22Rv1 (cell line): Measurements from ENCODE around the gene FOXO6.
A peak's percentile ranks its signal among the peaks of the same experiment; 100 is the strongest.

Experiments
- ZFX ChIP-seq: fragments of 450-650 bp; IDR thresholded peaks from 2 replicates; pipeline ENCODE4 v1.6.1; 2017; ENCODE audit warnings: antibody characterized with exemption, borderline replicate concordance
- TF ChIP-seq, protein P1 (sequence below): fragments of 450-650 bp; IDR thresholded peaks from 2 replicates; pipeline ENCODE4 v1.5.1; 2017; ENCODE audit warnings: mild to moderate bottlenecking

GRCh38 chr1:41416552-41417334, 55.5 kb downstream of the FOXO6 start:
- TF ChIP-seq, protein P1, sequence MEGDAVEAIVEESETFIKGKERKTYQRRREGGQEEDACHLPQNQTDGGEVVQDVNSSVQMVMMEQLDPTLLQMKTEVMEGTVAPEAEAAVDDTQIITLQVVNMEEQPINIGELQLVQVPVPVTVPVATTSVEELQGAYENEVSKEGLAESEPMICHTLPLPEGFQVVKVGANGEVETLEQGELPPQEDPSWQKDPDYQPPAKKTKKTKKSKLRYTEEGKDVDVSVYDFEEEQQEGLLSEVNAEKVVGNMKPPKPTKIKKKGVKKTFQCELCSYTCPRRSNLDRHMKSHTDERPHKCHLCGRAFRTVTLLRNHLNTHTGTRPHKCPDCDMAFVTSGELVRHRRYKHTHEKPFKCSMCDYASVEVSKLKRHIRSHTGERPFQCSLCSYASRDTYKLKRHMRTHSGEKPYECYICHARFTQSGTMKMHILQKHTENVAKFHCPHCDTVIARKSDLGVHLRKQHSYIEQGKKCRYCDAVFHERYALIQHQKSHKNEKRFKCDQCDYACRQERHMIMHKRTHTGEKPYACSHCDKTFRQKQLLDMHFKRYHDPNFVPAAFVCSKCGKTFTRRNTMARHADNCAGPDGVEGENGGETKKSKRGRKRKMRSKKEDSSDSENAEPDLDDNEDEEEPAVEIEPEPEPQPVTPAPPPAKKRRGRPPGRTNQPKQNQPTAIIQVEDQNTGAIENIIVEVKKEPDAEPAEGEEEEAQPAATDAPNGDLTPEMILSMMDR, result peak; percentile 93
- TF ChIP-seq ZFX, result no peak
